HCT116 (cell line): ENCODE results near the gene ZNF18. TPM values are rescaled to one million over a fixed set of nuclear protein-coding genes. Genes with fewer than 3 reads are reported as not detected.

Experiments
- ATAC-seq: fragments of 200-7000 bp; cut with Tn5 transposase; 2 replicates; pipeline ENCODE4 v1.9.1; 2020; ENCODE audit warnings: mild to moderate bottlenecking, moderate library complexity
- Bru-seq: library from RNA; stranded (reverse); fragments of 400-500 nt; gene quantifications from one replicate; lab custom pipeline; 2021; lab: Mats Ljungman, UMichigan
- BruChase-seq, 2 experiments: library from RNA; stranded (reverse); fragments of 400-500 nt; gene quantifications; one replicate each; lab custom pipeline; 2021; lab: Mats Ljungman, UMichigan
- BruUV-seq: library from RNA; stranded (reverse); fragments of 400-500 nt; replicated peaks from 2 replicates; lab custom pipeline; 2021; lab: Mats Ljungman, UMichigan
- CTCF ChIA-PET: fragments of 300-600 bp; sonication (Branson Sonifier 250); formaldehyde crosslinking; loops from one replicate; lab custom pipeline; 2021; ENCODE audit warnings: antibody characterized with exemption; lab: Charles Lee
- POLR2A ChIA-PET: fragments of 300-600, 350-600 bp; sonication (Branson Sonifier 250); formaldehyde crosslinking; loops from one replicate; lab custom pipeline; 2021; ENCODE audit warnings: antibody characterized with exemption; lab: Charles Lee
- RAD21 ChIA-PET, 2 experiments: fragments of 300-600 bp; sonication (Branson Sonifier 250); formaldehyde crosslinking; loops; one replicate each; lab custom pipeline; 2023; ENCODE audit warnings: low total read pairs in 2 of 2; ENCODE audit not compliant: uncharacterized antibody in 2 of 2, unreplicated experiment in 2 of 2, low non-redundant PET in 1 of 2; lab: Charles Lee
- DNase-seq: peaks from one replicate; pipeline ENCODE4 v3.0.0-alpha.2; 2010; ENCODE audit warnings: low read depth, low spot score
- H2AFZ ChIP-seq: fragments of 200-600 bp; shearing (Covaris generic), sonication (generic); 2 replicates; pipeline ENCODE4 v1.6.1; 2017; ENCODE audit warnings: low read depth, mixed run types, mixed read lengths, antibody characterized with exemption, low read length; ENCODE audit not compliant: poor library complexity, severe bottlenecking
- H3K27ac ChIP-seq: 2 replicates; pipeline ENCODE4 v1.5.1; 2012; ENCODE audit warnings: low read depth, low read length
- H3K27me3 ChIP-seq: fragments of 200-600 bp; sonication (generic); 2 replicates; pipeline ENCODE4 v1.6.1; 2016; ENCODE audit warnings: mixed run types, low read length, mixed read lengths; ENCODE audit not compliant: insufficient read depth
- H3K36me3 ChIP-seq, 2 experiments: fragments of 200-500 bp in 1 of 2; fragments of 200-600 bp in 1 of 2; sonication (Bioruptor generic) in 1 of 2; sonication (generic) in 1 of 2; 2 replicates each; pipeline versions ENCODE4 v1.5.1 to v1.6.1; 2014 to 2016; ENCODE audit warnings: low read length in 2 of 2, inconsistent platforms in 1 of 2, mixed read lengths in 1 of 2, mixed run types in 1 of 2; ENCODE audit not compliant: insufficient read depth in 2 of 2, control insufficient read depth in 1 of 2
- H3K4me1 ChIP-seq, 2 experiments: fragments of 200-600 bp in 1 of 2; sonication (generic) in 1 of 2; 2 replicates each; pipeline versions ENCODE4 v1.5.1 to v1.6.1; 2012 to 2017; ENCODE audit warnings: low read length in 2 of 2, inconsistent platforms in 1 of 2, mild to moderate bottlenecking in 1 of 2, mixed read lengths in 1 of 2, mixed run types in 1 of 2, moderate library complexity in 1 of 2; ENCODE audit not compliant: insufficient read depth in 2 of 2, control insufficient read depth in 1 of 2
- H3K4me2 ChIP-seq: fragments of 200-600 bp; sonication (generic); 2 replicates; pipeline ENCODE4 v1.6.1; 2017; ENCODE audit warnings: mixed run types, low read length, mixed read lengths
- H3K4me3 ChIP-seq, 2 experiments: fragments of 200-600 bp in 1 of 2; sonication (generic) in 1 of 2; replicated peaks in 1 of 2; 2 replicates each; pipeline ENCODE4 v1.5.1; 2011 to 2016; ENCODE audit warnings: low read length in 2 of 2, control low read depth in 1 of 2, low read depth in 1 of 2, mild to moderate bottlenecking in 1 of 2, mixed read lengths in 1 of 2, mixed run types in 1 of 2
- H3K79me2 ChIP-seq: fragments of 200-600 bp; sonication (generic); 2 replicates; pipeline ENCODE4 v1.6.1; 2017; ENCODE audit warnings: mild to moderate bottlenecking, mixed run types, low read length, moderate library complexity, mixed read lengths; ENCODE audit not compliant: insufficient read depth
- H3K9ac ChIP-seq: fragments of 200-600 bp; sonication (generic); 2 replicates; pipeline ENCODE4 v1.6.1; 2016; ENCODE audit warnings: low read length, mixed read lengths
- H3K9me2 ChIP-seq: fragments of 200-600 bp; sonication (generic), shearing (Covaris generic); 2 replicates; pipeline ENCODE4 v1.6.1; 2017; ENCODE audit warnings: mixed run types, mild to moderate bottlenecking, moderate library complexity; ENCODE audit not compliant: insufficient read depth
- H3K9me3 ChIP-seq, 2 experiments: fragments of 200-500 bp in 1 of 2; fragments of 200-600 bp in 1 of 2; sonication (Bioruptor generic) in 1 of 2; sonication (generic) in 1 of 2; 2 replicates each; pipeline ENCODE4 v1.6.1; 2014 to 2017; ENCODE audit warnings: low read length in 2 of 2, mixed read lengths in 2 of 2, inconsistent platforms in 1 of 2, low read depth in 1 of 2, mild to moderate bottlenecking in 1 of 2, mixed run types in 1 of 2, moderate library complexity in 1 of 2; ENCODE audit not compliant: control insufficient read depth in 1 of 2, insufficient read depth in 1 of 2
- H4K20me1 ChIP-seq: fragments of 200-600 bp; sonication (generic), shearing (Covaris generic); 2 replicates; pipeline ENCODE4 v1.6.1; 2017; ENCODE audit warnings: mixed run types, mild to moderate bottlenecking, moderate library complexity; ENCODE audit not compliant: insufficient read depth
- CTCF ChIP-seq, 3 experiments: fragments of 200-600 bp in 1 of 3; sonication (generic) in 1 of 3; IDR thresholded peaks in 2 of 3; conservative IDR thresholded peaks in 1 of 3; 2 replicates each; pipeline ENCODE4 v1.5.1; 2012 to 2017; ENCODE audit warnings: low read depth in 2 of 3, low read length in 2 of 3, antibody characterized with exemption in 1 of 3, borderline replicate concordance in 1 of 3, control low read depth in 1 of 3, mild to moderate bottlenecking in 1 of 3, mixed read lengths in 1 of 3, mixed run types in 1 of 3, moderate library complexity in 1 of 3; ENCODE audit not compliant: insufficient read depth in 1 of 3
- EGR1 ChIP-seq: IDR thresholded peaks from 2 replicates; pipeline ENCODE4 v1.6.1; 2012; ENCODE audit warnings: low read depth
- EZH2 ChIP-seq: fragments of 200-600 bp; sonication (generic); IDR thresholded peaks from 2 replicates; pipeline ENCODE4 v1.6.1; 2017; ENCODE audit warnings: antibody characterized with exemption, mixed run types
- FOSL1 ChIP-seq: IDR thresholded peaks from 2 replicates; pipeline ENCODE4 v1.6.1; 2012; ENCODE audit warnings: low read depth
- MAX ChIP-seq: IDR thresholded peaks from 2 replicates; pipeline ENCODE4 v1.6.1; 2012
- POLR2AphosphoS5 ChIP-seq: IDR thresholded peaks from 2 replicates; pipeline ENCODE4 v1.6.1; 2011; ENCODE audit warnings: mild to moderate bottlenecking, low read depth, low read length, moderate library complexity
- RAD21 ChIP-seq: IDR thresholded peaks from 2 replicates; pipeline ENCODE4 v1.6.1; 2012; ENCODE audit warnings: low read depth, mild to moderate bottlenecking
- REST ChIP-seq: IDR thresholded peaks from 2 replicates; pipeline ENCODE4 v1.6.1; 2012; ENCODE audit warnings: low read depth
- SIN3A ChIP-seq: IDR thresholded peaks from 2 replicates; pipeline ENCODE4 v1.6.1; 2012; ENCODE audit warnings: low read depth
- SP1 ChIP-seq: IDR thresholded peaks from 2 replicates; pipeline ENCODE4 v1.6.1; 2012; ENCODE audit warnings: low read depth
- SRF ChIP-seq: IDR thresholded peaks from 2 replicates; pipeline ENCODE4 v1.6.1; 2012; ENCODE audit warnings: low read depth
- TCF7L2 ChIP-seq: IDR thresholded peaks from 2 replicates; pipeline ENCODE4 v1.7.0; 2011; ENCODE audit warnings: borderline replicate concordance, inconsistent platforms; ENCODE audit not compliant: insufficient read depth, insufficient read length; ENCODE audit errors: extremely low read depth
- ZBTB33 ChIP-seq: IDR thresholded peaks from 2 replicates; pipeline ENCODE4 v1.6.1; 2011; ENCODE audit warnings: mild to moderate bottlenecking, low read length, moderate library complexity; ENCODE audit not compliant: insufficient replicate concordance; ENCODE audit errors: extremely low read depth
- ZFX ChIP-seq: fragments of 450-650 bp; IDR thresholded peaks from 2 replicates; pipeline ENCODE4 v1.6.1; 2017
- ZNF274 ChIP-seq: fragments of 200-500 bp; sonication (Bioruptor generic); IDR thresholded peaks from 2 replicates; pipeline ENCODE4 v1.6.1; 2014; ENCODE audit warnings: mild to moderate bottlenecking, low read depth, low read length, inconsistent platforms
- intact Hi-C: fragments of 100-400 bp; cut with micrococcal nuclease; formaldehyde crosslinking; loops from 2 replicates; pipeline ENCODE4 v1.10.0; 2022
- long read RNA-seq: library from polyadenylated mRNA; unstranded; transcript quantifications from one replicate; pipeline ENCODE4 v2.0.0, GENCODE V29; 2021; ENCODE audit not compliant: unreplicated experiment
- polyA plus RNA-seq: library from polyadenylated mRNA; unstranded; fragments of >200 nt; gene quantifications from 2 replicates; pipeline ENCODE4 v1.2.1, GENCODE V29; 2012; ENCODE audit warnings: missing spikeins
- total RNA-seq: library from RNA; stranded (reverse); gene quantifications from one replicate; pipeline ENCODE4 v1.2.1, GENCODE V29; 2021; ENCODE audit not compliant: unreplicated experiment

Gene ZNF18
- 6.2 TPM for total RNA-seq
- polyA plus RNA-seq = 2.1 and 3.5 TPM in 2 replicates
- Bru-seq, nascent RNA = percentile 69 among the genes with signal in this experiment
- percentile 68 among the genes with signal in this experiment for BruChase-seq, experiment 1, labeled RNA remaining after a 6-hour chase
- BruChase-seq, experiment 2, labeled RNA remaining after a 2-hour chase = percentile 68 among the genes with signal in this experiment
- long read RNA-seq, transcript ZNF18-202 (7 exons, 2,261 nt) = major isoform, 7 of 22 reads
- long read RNA-seq, transcript ZNF18-204 (7 exons, 2,330 nt) = minor isoform, 6 of 22 reads
- long read RNA-seq, partial matches to known transcripts = 2 of 22 reads
- long read RNA-seq, other reads (novel, unspliced or antisense) = 6 of 22 reads

- Histone ChIP-seq H3K27me3 (no peaks in the 10 kb centered on the region), H3K4me1 (peaks cover 0 to 6% of the 10 kb centered on the region in 2 experiments; a peak in 2 of 4 replicates), H3K27ac (peak within 1 kb of the TSS; percentile 85), H3K36me3 (peaks cover 0 to 5% of the 10 kb centered on the region in 2 experiments; a peak in 1 of 4 replicates), H3K4me2 (peak within 1 kb of the TSS; percentile 95), H3K9me2 (no peaks in the 10 kb centered on the region), H2AFZ (peak within 1 kb of the TSS; percentile 22), H3K9ac (peak within 1 kb of the TSS; percentile 85), H3K79me2 (peaks cover 3% of the 10 kb centered on the region; the same call in 1 of the 2 replicates), H4K20me1 (no peaks in the 10 kb centered on the region), H3K9me3 (no peaks in the 10 kb centered on the region), H3K4me3 (peak within 1 kb of the TSS; percentile 86 to 91)
- ChIA-PET RAD21 (no interaction called here), POLR2A (interaction anchor here (0.8 to 2.3 kb wide), 16 partner anchors 9 to 98 kb away, joined by 3 to 19 read pairs (median 4); partner anchors contain the start of gene MAP2K4), CTCF (interaction anchor here (0.8 to 1.2 kb wide), 5 partner anchors 11 to 1122 kb away, joined by 3 to 4 read pairs (median 3); no protein-coding TSS in a partner anchor)
- peak; percentile 76 for DNase-seq
- intact Hi-C loops = loop anchor here (2.0 kb wide), 1 partner anchor 23 kb away; the partner anchor contains the start of gene MAP2K4
- ATAC-seq = peak; percentile 97
- BruUV-seq = TSS peak; percentile 98
- TF ChIP-seq SP1 (peak; percentile 25; the same call in 1 of the 2 replicates), POLR2AphosphoS5 (peak; percentile 96), MAX (peak; percentile 46), SRF (no peak; the same call in 1 of the 2 replicates), ZNF274 (no peak), ZBTB33 (no peak), FOSL1 (no peak), SIN3A (no peak), ZFX (peak; percentile 81), RAD21 (no peak), EZH2 (no peak), CTCF (IDR thresholded peaks at IDR 0.05 in 2 of 3, conservative IDR thresholded peaks at IDR 0.05 in 1 of 3; ENCODE audit: borderline replicate concordance in 1 of 3, insufficient read depth in 1 of 3, low read depth in 2 of 3, low read length in 2 of 3) (no peak), TCF7L2 (peak; percentile 29), REST (no peak), EGR1 (peak; percentile 72; the same call in 1 of the 2 replicates)
Observed at GRCh38 chr17:11997147-11997971, at the start of gene ZNF18. TSS of gene ZNF18 (minus strand) at chr17:11997475. CDS start at chr17:11992829, 4,646 bp downstream.
